Thyroid gland (tissue), 4 donors: ENCODE measurements around the gene PSMA8. TPM values are rescaled to one million over a fixed set of nuclear protein-coding genes. Genes with fewer than 3 reads are reported as not detected.
"Not testable (repeated sequence)": the region's sequence is repeated elsewhere in the genome, so short reads cannot be mapped to it uniquely, and the experiment has no call there.

Experiments used
- DNase-seq, 2 donors: peaks; one replicate each; pipeline ENCODE4 v3.0.0-alpha.2; 2019
- H3K27ac ChIP-seq, 3 donors: fragments of 200-600 bp; sonication (generic); 1 replicate in 2 of 3; 2 replicates in 1 of 3; pipeline ENCODE4 v1.5.1; 2016 to 2019; ENCODE audit warnings: mild to moderate bottlenecking in 1 of 3, moderate library complexity in 1 of 3
- H3K27me3 ChIP-seq: fragments of 200-600 bp; sonication (generic); one replicate; pipeline ENCODE4 v1.5.1; 2019
- H3K36me3 ChIP-seq, 2 donors: fragments of 200-600 bp; sonication (generic); one replicate each; pipeline ENCODE4 v1.5.1; 2016 to 2019
- H3K4me1 ChIP-seq, 2 donors: fragments of 200-600 bp; sonication (generic); one replicate each; pipeline ENCODE4 v1.5.1; 2017 to 2019
- H3K4me3 ChIP-seq, 3 donors: fragments of 200-600 bp; sonication (generic); replicated peaks in 1 of 3; 1 replicate in 2 of 3; 2 replicates in 1 of 3; pipeline ENCODE4 v1.5.1; 2016; ENCODE audit warnings: mild to moderate bottlenecking in 1 of 3
- H3K9me3 ChIP-seq: fragments of 200-600 bp; sonication (generic); one replicate; pipeline ENCODE4 v1.5.1; 2017
- POLR2A ChIP-seq, 2 donors: fragments of 450-650 bp; IDR thresholded peaks; one replicate each; pipeline ENCODE4 v1.6.1; 2017; ENCODE audit warnings: antibody characterized with exemption in 2 of 2, mild to moderate bottlenecking in 2 of 2, moderate library complexity in 1 of 2
- WGBS, 2 donors: methylation state at CpG; one replicate each; pipeline ENCODE4 v1.1.5; 2017; 5-methylcytosine and 5-hydroxymethylcytosine counted together
- intact Hi-C: fragments of 100-400 bp; cut with DNase I; formaldehyde crosslinking; loops from one replicate; pipeline ENCODE4 v1.15.1; 2023
- total RNA-seq, 4 donors: library from RNA; depleted of rRNA; stranded (reverse); fragments of >200 nt; gene quantifications; one replicate each; pipeline ENCODE4 v1.2.3, GENCODE V29; 2016
- TF ChIP-seq, protein P1 (sequence below), 6 experiments: fragments of 200-600 bp in 3 of 6; fragments of 450-650 bp in 3 of 6; sonication (generic) in 3 of 6; IDR thresholded peaks; one replicate each; pipeline ENCODE4 v1.5.1; 2016 to 2019; ENCODE audit warnings: antibody characterized with exemption in 6 of 6, mild to moderate bottlenecking in 2 of 6, inconsistent platforms in 1 of 6, moderate library complexity in 1 of 6

PSMA8 gene
- total RNA-seq, 4 donors from 2014 or later = 0.40 TPM; not detected in 3

DNA sequence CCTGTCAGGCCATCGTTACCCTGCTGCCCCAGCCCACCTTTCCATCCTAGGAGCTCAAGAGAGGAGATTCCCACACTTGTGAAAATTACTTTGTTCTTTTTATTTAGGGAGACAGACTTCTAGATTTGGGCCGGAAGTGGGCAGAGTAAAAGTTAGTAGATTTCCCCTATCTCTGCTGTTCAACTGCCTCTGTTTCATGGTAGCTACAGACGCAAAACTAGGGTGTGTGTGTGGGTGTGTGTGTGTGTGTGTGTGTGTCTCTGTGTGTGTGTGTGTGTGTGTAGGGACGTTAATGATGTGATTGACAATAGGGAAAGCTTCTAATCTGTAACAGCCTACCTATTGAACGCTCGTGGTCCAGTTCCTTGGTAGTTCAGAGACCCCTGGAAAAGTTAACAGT, 438 bp downstream of the PSMA8 start:
- 89 to 91% methylated on average over 6 of the region's 6 CpGs for WGBS, 2 donors
- intact Hi-C loops = no loop called here
- no peak overlapping the region for H3K27ac ChIP-seq
- no peaks in the 10 kb centered on the region for H3K36me3 ChIP-seq
- H3K27me3 ChIP-seq = no peaks in the 10 kb centered on the region
- no peak for DNase-seq
- H3K4me1 ChIP-seq = no peaks in the 10 kb centered on the region
- TF ChIP-seq POLR2A (IDR thresholded peaks at IDR 0.05) = no peak
- TF ChIP-seq, protein P1, sequence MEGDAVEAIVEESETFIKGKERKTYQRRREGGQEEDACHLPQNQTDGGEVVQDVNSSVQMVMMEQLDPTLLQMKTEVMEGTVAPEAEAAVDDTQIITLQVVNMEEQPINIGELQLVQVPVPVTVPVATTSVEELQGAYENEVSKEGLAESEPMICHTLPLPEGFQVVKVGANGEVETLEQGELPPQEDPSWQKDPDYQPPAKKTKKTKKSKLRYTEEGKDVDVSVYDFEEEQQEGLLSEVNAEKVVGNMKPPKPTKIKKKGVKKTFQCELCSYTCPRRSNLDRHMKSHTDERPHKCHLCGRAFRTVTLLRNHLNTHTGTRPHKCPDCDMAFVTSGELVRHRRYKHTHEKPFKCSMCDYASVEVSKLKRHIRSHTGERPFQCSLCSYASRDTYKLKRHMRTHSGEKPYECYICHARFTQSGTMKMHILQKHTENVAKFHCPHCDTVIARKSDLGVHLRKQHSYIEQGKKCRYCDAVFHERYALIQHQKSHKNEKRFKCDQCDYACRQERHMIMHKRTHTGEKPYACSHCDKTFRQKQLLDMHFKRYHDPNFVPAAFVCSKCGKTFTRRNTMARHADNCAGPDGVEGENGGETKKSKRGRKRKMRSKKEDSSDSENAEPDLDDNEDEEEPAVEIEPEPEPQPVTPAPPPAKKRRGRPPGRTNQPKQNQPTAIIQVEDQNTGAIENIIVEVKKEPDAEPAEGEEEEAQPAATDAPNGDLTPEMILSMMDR (IDR thresholded peaks at IDR 0.05) = no peak
- no peak overlapping the region for H3K4me3 ChIP-seq
- H3K9me3 ChIP-seq = no peaks in the 10 kb centered on the region

DNA sequence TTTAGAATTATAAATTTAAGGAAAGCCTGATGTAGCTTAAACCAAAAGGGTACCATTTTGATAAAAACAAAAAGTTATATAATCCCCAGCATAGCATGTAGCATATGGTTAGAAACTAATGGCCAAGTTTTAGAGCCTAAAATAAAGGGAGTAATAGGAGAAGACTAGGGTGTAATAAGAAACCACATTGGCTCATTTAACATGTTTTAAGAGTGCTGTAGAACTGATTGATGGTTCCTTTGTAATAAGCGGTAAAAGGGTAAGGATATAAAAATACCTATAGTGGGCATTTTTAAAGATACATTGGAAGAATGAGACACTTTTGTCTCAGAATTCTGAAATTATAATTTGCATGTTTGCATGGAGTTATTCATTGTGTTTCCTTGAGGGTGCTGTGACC, 1.9 kb downstream of the PSMA8 start:
- no peaks in the 10 kb centered on the region for H3K4me1 ChIP-seq
- H3K4me3 ChIP-seq = no peak overlapping the region
- H3K36me3 ChIP-seq = no peaks in the 10 kb centered on the region
- 88% methylated on average over 1 of the region's 1 CpG for WGBS, 2 donors
- H3K27me3 ChIP-seq = no peaks in the 10 kb centered on the region
- H3K27ac ChIP-seq = no peak overlapping the region
- TF ChIP-seq, protein P1 (IDR thresholded peaks at IDR 0.05) = no peak
- TF ChIP-seq POLR2A (IDR thresholded peaks at IDR 0.05) = no peak
- no peaks in the 10 kb centered on the region for H3K9me3 ChIP-seq
- intact Hi-C loops = no loop called here
- no peak for DNase-seq

DNA sequence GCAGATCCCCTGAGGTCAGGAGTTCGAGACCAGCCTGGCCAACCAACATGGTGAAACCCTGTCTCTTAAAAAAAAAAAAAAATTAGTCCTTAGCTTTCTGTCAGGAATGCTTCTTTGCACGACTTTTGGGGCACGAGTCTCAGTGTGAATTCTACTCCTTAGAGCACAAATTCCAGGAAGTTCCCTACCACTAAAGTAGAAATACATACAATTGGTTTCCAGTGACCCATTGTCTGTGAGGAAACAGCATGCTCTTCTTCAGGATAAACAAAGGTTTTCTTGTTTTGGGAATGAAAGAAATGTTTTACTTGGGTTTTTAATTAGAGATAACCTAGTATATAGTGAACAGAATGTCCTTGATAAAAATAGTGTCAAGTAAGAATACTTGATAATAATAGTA, 23.7 kb downstream of the PSMA8 start:
- Histone ChIP-seq H3K4me3 (no peak overlapping the region), H3K27me3 (no peaks in the 10 kb centered on the region), H3K9me3 (no peaks in the 10 kb centered on the region), H3K36me3 (no peaks in the 10 kb centered on the region), H3K27ac (no peak overlapping the region), H3K4me1 (no peaks in the 10 kb centered on the region)
- TF ChIP-seq POLR2A (IDR thresholded peaks at IDR 0.05) = no peak
- TF ChIP-seq, protein P1 (IDR thresholded peaks at IDR 0.05) = no peak
- 53 to 56% methylated on average over 3 of the region's 3 CpGs for WGBS, 2 donors
- DNase-seq = no peak
- intact Hi-C loops = no loop called here

DNA sequence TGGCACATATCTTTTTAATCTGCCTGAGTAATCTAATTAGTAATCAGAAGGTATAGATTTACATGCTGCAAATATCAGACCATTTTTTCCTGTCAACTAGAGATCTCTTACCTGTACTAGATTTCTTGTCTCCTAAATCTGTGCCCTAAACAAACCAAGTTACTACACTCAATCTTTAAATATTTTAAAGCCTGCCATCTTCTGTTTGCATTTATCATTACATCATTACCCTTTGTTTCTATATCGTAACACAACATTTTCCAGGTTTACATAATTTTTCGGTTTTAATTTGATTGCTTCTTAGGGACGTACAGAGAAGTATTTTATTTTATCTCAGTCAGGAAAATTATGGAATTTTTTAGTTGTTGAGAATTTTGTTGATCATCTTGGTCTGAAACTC, 25.7 kb downstream of the PSMA8 start:
- intact Hi-C loops = no loop called here
- TF ChIP-seq POLR2A (IDR thresholded peaks at IDR 0.05) = no peak
- TF ChIP-seq, protein P1 (IDR thresholded peaks at IDR 0.05) = no peak
- DNase-seq = no peak
- WGBS, 2 donors = 70 to 76% methylated on average over 3 of the region's 3 CpGs
- H3K27ac ChIP-seq = no peak overlapping the region
- no peaks in the 10 kb centered on the region for H3K27me3 ChIP-seq
- H3K4me1 ChIP-seq = no peaks in the 10 kb centered on the region
- no peak overlapping the region for H3K4me3 ChIP-seq
- H3K36me3 ChIP-seq = no peaks in the 10 kb centered on the region
- H3K9me3 ChIP-seq = no peaks in the 10 kb centered on the region

DNA sequence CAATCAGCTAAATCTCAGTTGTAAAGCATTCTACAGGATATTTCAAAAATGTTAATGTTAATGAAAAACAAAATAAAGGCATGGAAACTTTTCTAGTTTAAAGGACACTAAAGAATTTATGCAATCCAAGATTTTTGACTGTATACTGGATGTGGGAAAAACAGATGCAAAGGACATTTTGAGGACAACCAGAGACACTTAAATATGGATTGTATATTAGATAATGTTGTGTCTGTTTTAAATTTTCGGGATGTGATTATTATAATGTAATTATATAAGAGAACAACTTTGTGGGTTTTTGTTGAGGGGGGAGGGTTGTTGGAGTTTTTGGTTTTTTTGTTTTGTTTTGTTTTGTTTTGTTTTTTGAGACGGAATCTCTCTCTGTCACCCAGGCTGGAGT, 30.9 kb downstream of the PSMA8 start:
- Histone ChIP-seq H3K4me3 (no peak overlapping the region), H3K27ac (no peak overlapping the region), H3K36me3 (no peaks in the 10 kb centered on the region), H3K27me3 (no peaks in the 10 kb centered on the region), H3K9me3 (no peaks in the 10 kb centered on the region), H3K4me1 (no peaks in the 10 kb centered on the region)
- intact Hi-C loops = no loop called here
- DNase-seq = no peak
- TF ChIP-seq POLR2A (IDR thresholded peaks at IDR 0.05) = no peak
- TF ChIP-seq, protein P1 (IDR thresholded peaks at IDR 0.05) = no peak
- 81 to 83% methylated on average over 2 of the region's 2 CpGs for WGBS, 2 donors

DNA sequence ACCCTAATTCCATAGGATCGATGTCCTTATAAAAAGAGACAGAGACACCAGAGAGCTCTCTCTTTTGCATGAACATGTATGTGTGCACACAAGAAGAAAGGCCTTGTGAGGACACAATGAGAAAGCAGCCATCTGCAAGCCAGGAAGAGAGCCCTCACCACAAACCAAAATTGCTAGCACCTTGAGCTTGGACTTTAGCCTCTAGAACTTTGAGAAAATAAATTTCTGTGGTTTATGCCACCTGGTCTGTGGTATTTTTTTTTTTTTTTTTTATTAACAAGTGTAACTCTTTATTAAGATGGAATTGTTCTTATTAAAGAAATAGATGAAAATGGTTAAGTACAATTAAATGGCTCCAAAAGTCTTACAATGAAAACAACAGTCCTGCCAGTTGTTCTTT, 33.9 kb downstream of the PSMA8 start:
- H3K4me1 ChIP-seq, H3K27me3 ChIP-seq, H3K9me3 ChIP-seq, H3K27ac ChIP-seq, DNase-seq, intact Hi-C loops, H3K36me3 ChIP-seq, H3K4me3 ChIP-seq: not testable (repeated sequence)
- WGBS, 2 donors = 93% methylated on average over 1 of the region's 1 CpG
